BLaER1 (cell line): ENCODE measurements around the gene FAM180B.
"Not testable (repeated sequence)": the region's sequence is repeated elsewhere in the genome, so short reads cannot be mapped to it uniquely, and the experiment has no call there.

ENCODE experiments used
- H3K27ac ChIP-seq: shearing (Covaris generic); formaldehyde crosslinking; 2 replicates; pipeline ENCODE4 v1.8.1; 2022
- H3K27me3 ChIP-seq: shearing (Covaris generic); formaldehyde crosslinking; 2 replicates; pipeline ENCODE4 v1.8.1; 2022
- H3K36me3 ChIP-seq: shearing (Covaris generic); formaldehyde crosslinking; 2 replicates; pipeline ENCODE4 v1.8.1; 2022
- H3K4me1 ChIP-seq: shearing (Covaris generic); formaldehyde crosslinking; 2 replicates; pipeline ENCODE4 v1.8.1; 2022
- H3K4me2 ChIP-seq: shearing (Covaris generic); formaldehyde crosslinking; 2 replicates; pipeline ENCODE4 v1.8.1; 2022
- H3K4me3 ChIP-seq: shearing (Covaris generic); formaldehyde crosslinking; 2 replicates; pipeline ENCODE4 v1.8.1; 2022
- H3K9ac ChIP-seq: shearing (Covaris generic); formaldehyde crosslinking; 2 replicates; pipeline ENCODE4 v1.8.1; 2022
- H3K9me3 ChIP-seq: shearing (Covaris generic); formaldehyde crosslinking; 2 replicates; pipeline ENCODE4 v1.8.1; 2022
- H4K20me1 ChIP-seq: shearing (Covaris generic); formaldehyde crosslinking; 2 replicates; pipeline ENCODE4 v1.8.1; 2022
- Cebpa-rat ChIP-seq: shearing (Covaris generic); IDR thresholded peaks from 2 replicates; pipeline ENCODE4 v1.8.1; 2022

Gene FAM180B, protein sequence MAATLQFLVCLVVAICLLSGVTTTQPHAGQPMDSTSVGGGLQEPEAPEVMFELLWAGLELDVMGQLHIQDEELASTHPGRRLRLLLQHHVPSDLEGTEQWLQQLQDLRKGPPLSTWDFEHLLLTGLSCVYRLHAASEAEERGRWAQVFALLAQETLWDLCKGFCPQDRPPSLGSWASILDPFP

GRCh38 chr11:47586098-47586855, at the start of gene FAM180B:
Gene FAM180B, plus strand, starts transcription at chr11:47586678. Its CDS starts 91 bp downstream, at chr11:47586769.
- peaks cover 27% of the 10 kb centered on the region for H3K4me1 ChIP-seq
- H3K4me2 ChIP-seq: peak within 1 kb of the TSS; percentile 25; the same call in 1 of the 2 replicates
- peak within 1 kb of the TSS; percentile 44 for H3K27ac ChIP-seq
- no peaks in the 10 kb centered on the region for H3K27me3 ChIP-seq
- H3K36me3 ChIP-seq: peaks cover 70% of the 10 kb centered on the region
- H3K9ac ChIP-seq: no peak within 1 kb of the TSS
- H3K9me3 ChIP-seq: no peaks in the 10 kb centered on the region
- TF ChIP-seq Cebpa-rat: no peak
- no peaks in the 10 kb centered on the region for H4K20me1 ChIP-seq
- no peak within 1 kb of the TSS for H3K4me3 ChIP-seq

- Histone ChIP-seq H3K36me3 (peaks cover 32% of the 10 kb centered on the region), H3K27ac (no peak overlapping the region), H3K27me3 (no peaks in the 10 kb centered on the region), H3K4me1 (peaks cover 92% of the 10 kb centered on the region), H4K20me1 (peaks cover 100% of the 10 kb centered on the region), H3K4me2 (no peak overlapping the region), H3K9ac (no peak overlapping the region), H3K4me3 (no peak overlapping the region), H3K9me3 (no peaks in the 10 kb centered on the region)
- TF ChIP-seq Cebpa-rat: no peak
These were observed 49.6 kb upstream of the FAM180B start for GRCh38 chr11:47536915-47537314.

GRCh38 chr11:47538741-47539565, 47.5 kb upstream of the FAM180B start:
- H3K9ac ChIP-seq: no peak overlapping the region
- no peaks in the 10 kb centered on the region for H3K27me3 ChIP-seq
- H4K20me1 ChIP-seq: peaks cover 100% of the 10 kb centered on the region
- peak overlapping the region; percentile 48 for H3K4me2 ChIP-seq
- TF ChIP-seq Cebpa-rat: no peak
- peaks cover 36% of the 10 kb centered on the region for H3K36me3 ChIP-seq
- H3K9me3 ChIP-seq: no peaks in the 10 kb centered on the region
- no peak overlapping the region for H3K27ac ChIP-seq
- H3K4me1 ChIP-seq: peaks cover 90% of the 10 kb centered on the region
- H3K4me3 ChIP-seq: no peak overlapping the region

DNA sequence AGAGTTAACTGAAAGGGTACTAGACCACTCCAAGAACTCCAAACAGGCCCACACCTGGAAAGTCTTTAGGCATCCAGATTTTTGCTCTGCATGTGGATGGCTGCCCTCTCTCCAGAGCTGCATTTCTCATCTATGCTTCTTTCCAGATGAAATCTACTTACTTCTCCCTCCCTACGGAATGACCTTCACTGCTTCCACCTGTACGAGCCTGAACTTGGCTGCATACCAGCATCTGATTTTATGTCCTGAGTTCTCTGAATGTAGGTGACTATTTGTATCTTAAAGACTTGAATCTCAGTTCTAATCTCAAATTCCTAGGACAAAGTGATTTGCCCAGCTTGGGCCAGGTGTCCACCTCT, 46.8 kb upstream of the FAM180B start:
- H3K36me3 ChIP-seq: peaks cover 43% of the 10 kb centered on the region
- H3K9me3 ChIP-seq: no peaks in the 10 kb centered on the region
- no peaks in the 10 kb centered on the region for H3K27me3 ChIP-seq
- no peak overlapping the region for H3K27ac ChIP-seq
- H3K4me1 ChIP-seq: peaks cover 85% of the 10 kb centered on the region
- peaks cover 100% of the 10 kb centered on the region for H4K20me1 ChIP-seq
- no peak overlapping the region for H3K9ac ChIP-seq
- no peak for TF ChIP-seq Cebpa-rat
- no peak overlapping the region for H3K4me3 ChIP-seq
- H3K4me2 ChIP-seq: peak overlapping the region; percentile 48

GRCh38 chr11:47541070-47541469, 45.4 kb upstream of the FAM180B start:
- Histone ChIP-seq H3K4me1 (peaks cover 71% of the 10 kb centered on the region), H3K4me2 (peak overlapping the region; percentile 48), H3K9ac (no peak overlapping the region), H3K9me3 (no peaks in the 10 kb centered on the region), H3K4me3 (no peak overlapping the region), H3K36me3 (peaks cover 45% of the 10 kb centered on the region), H3K27ac (no peak overlapping the region), H4K20me1 (peaks cover 98% of the 10 kb centered on the region), H3K27me3 (no peaks in the 10 kb centered on the region)
- TF ChIP-seq Cebpa-rat: no peak

GRCh38 chr11:47545298-47545697, 41.2 kb upstream of the FAM180B start:
- Histone ChIP-seq H3K4me2 (no peak overlapping the region), H3K27ac (no peak overlapping the region), H3K36me3 (peaks cover 69% of the 10 kb centered on the region), H4K20me1 (peaks cover 98% of the 10 kb centered on the region), H3K4me1 (peaks cover 47% of the 10 kb centered on the region), H3K9ac (no peak overlapping the region), H3K9me3 (no peaks in the 10 kb centered on the region), H3K27me3 (no peaks in the 10 kb centered on the region), H3K4me3 (no peak overlapping the region)
- no peak for TF ChIP-seq Cebpa-rat

GRCh38 chr11:47546274-47546673, 40.2 kb upstream of the FAM180B start:
- not testable (repeated sequence) for H3K4me2 ChIP-seq, H3K9ac ChIP-seq, H3K9me3 ChIP-seq, H3K27me3 ChIP-seq, H3K4me3 ChIP-seq, H3K27ac ChIP-seq
- Histone ChIP-seq H4K20me1 (peaks cover 98% of the 10 kb centered on the region), H3K36me3 (peaks cover 66% of the 10 kb centered on the region), H3K4me1 (peaks cover 47% of the 10 kb centered on the region)

GRCh38 chr11:47550288-47551047, 36.0 kb upstream of the FAM180B start:
- Histone ChIP-seq H3K9ac (no peak overlapping the region), H3K4me3 (peak overlapping the region; percentile 94), H3K27me3 (no peaks in the 10 kb centered on the region), H4K20me1 (peaks cover 69% of the 10 kb centered on the region), H3K9me3 (no peaks in the 10 kb centered on the region), H3K4me2 (peak overlapping the region; percentile 79), H3K36me3 (peaks cover 41% of the 10 kb centered on the region), H3K27ac (no peak overlapping the region), H3K4me1 (peaks cover 45% of the 10 kb centered on the region)
- TF ChIP-seq Cebpa-rat: no peak

DNA sequence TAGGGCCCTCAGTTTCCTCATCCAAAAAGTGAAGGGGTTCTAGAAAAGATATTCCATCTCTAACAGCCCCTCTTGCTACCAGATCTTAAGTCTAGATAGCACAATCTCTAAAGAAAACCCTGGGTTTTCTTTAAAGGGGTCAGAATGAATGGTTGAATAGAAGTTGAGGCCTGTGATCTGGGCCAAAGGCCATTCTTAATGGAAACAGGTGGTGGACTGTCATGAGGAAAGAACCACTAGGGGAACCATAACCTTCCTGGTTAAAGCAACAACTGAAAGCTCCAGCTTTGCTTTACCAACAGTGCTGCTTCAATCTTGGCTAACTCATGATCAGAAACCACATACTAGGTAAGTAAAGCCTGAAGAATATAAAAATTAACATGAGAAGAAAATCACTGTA, 35.4 kb upstream of the FAM180B start:
- peaks cover 45% of the 10 kb centered on the region for H3K4me1 ChIP-seq
- H3K27ac ChIP-seq: no peak overlapping the region; the same call in 1 of the 2 replicates
- peaks cover 39% of the 10 kb centered on the region for H3K36me3 ChIP-seq
- no peak for TF ChIP-seq Cebpa-rat
- H3K4me2 ChIP-seq: peak overlapping the region; percentile 79
- H3K4me3 ChIP-seq: peak overlapping the region; percentile 94
- peaks cover 65% of the 10 kb centered on the region for H4K20me1 ChIP-seq
- H3K27me3 ChIP-seq: no peaks in the 10 kb centered on the region
- no peaks in the 10 kb centered on the region for H3K9me3 ChIP-seq
- H3K9ac ChIP-seq: peak overlapping the region; percentile 96; the same call in 1 of the 2 replicates
